ENCODE data around the gene CCDC66.
"Not testable (repeated sequence)": the region's sequence is repeated elsewhere in the genome, so short reads cannot be mapped to it uniquely, and the experiment has no call there.

CCDC66 gene

DNA sequence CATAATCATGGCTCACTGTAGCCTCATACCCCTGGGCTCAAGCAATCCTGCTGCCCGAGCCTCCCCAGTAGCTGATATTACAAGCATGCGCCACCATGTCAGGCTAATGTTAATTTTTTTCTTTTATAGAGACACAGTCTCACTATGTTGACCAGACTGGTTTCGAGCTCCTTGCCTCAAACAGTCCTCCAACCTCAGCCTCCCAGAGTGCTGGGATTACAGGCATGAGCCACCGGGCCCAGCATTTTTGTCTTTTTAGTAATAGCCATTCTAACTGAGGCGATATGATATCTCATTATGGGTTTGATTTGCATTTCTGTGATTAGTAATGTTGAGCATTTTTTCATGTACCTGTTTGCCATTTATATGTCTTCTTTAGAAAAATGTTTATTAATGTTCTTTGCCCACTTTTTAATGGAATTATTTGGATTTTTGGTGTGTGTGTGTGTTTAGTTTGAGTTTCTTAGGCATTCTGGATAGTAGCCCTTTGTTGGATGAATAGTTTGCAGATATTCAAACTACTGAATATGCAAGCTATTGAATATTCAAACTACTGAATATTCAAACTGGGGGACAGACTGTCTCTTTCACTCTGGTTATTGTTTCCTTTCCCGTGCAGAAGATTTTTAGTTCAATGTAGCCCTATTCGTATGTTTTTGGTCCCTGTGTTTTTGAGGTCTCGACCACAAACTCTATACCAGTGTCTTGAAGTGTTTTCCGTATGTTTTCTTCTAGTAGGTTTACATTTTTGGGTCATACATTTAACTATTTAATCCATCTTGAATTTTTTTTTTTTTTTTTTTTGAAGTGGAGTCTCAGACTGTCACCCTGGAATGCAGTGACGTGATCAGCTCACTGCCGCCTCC lies 39.2 kb downstream of the CCDC66 start:
- no peaks in the 10 kb centered on the region for H3K27me3 ChIP-seq (ENCODE audit: insufficient read depth, low read length)
- no peak overlapping the region for H3K4me3 ChIP-seq (ENCODE audit: low read length)
- H2AFZ ChIP-seq (ENCODE audit: low read depth, low read length), result no peak overlapping the region
- no peaks in the 10 kb centered on the region for H3K4me1 ChIP-seq (ENCODE audit: insufficient read depth, low read length)
- no peaks in the 10 kb centered on the region for H3K9me3 ChIP-seq (ENCODE audit: low read length)
- peaks cover 34% of the 10 kb centered on the region for H3K36me3 ChIP-seq (ENCODE audit: insufficient read depth, low read length)

DNA sequence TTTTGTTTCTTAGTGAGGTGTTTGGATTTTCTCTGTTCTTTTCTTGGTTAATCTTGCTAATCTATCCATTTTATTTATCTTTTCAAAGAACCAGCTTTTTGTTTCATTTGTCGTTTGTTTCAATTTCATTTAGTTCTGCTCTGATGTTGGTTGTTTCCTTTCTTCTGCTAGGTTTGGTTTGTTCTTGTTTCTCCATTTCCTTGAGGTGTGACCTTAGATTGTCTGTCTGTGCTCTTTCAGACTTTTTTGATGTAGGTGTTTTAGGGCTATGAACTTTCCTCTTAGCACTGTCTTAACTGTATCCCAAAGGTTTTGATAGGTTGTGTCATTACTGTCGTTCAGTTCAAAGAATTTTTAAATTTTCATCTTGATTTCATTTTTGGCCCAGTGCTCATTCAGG lies 51.5 kb downstream of the CCDC66 start:
- H3K4me3 ChIP-seq (ENCODE audit: low read length); H3K27me3 ChIP-seq (ENCODE audit: insufficient read depth, low read length); H2AFZ ChIP-seq (ENCODE audit: low read depth, low read length); H3K9me3 ChIP-seq (ENCODE audit: low read length); H3K4me1 ChIP-seq (ENCODE audit: insufficient read depth, low read length): not testable (repeated sequence)
- peaks cover 26% of the 10 kb centered on the region for H3K36me3 ChIP-seq (ENCODE audit: insufficient read depth, low read length)

DNA sequence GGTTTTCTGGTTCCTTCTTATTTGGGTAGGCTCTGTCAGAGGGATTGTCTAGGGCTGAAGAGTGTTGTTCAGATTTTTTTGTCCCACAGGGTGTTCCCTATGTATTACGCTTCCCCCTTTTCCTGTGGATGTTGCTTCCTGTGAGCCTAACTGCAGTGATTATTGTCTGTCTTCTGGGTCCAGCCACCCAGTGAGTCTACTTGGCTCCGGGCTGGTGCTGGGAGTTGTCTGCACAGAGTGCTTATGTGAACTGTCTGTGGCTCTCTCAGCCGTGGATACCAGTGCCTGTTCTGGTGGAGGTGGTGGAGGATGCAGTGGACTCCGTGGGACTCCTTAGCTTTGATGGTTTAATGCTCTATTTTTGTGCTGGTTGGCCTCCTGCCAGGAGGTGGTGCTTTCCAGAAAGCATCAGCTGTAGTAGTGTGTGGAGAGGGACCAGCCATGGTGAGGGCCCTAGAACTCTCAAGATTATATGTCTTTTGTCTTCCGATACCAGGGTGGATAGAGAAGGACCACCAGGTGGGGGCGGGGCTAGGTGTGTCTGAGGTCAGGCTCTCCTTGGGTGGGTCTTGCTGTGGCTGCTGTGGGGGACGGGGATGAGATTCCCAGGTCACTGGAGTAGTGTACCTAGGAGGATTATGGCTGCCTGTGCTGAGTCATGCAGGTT lies 53.8 kb downstream of the CCDC66 start:
- H3K27me3 ChIP-seq (ENCODE audit: insufficient read depth, low read length), result no peaks in the 10 kb centered on the region
- H3K4me1 ChIP-seq (ENCODE audit: insufficient read depth, low read length), result no peaks in the 10 kb centered on the region
- H3K36me3 ChIP-seq (ENCODE audit: insufficient read depth, low read length), result peaks cover 40% of the 10 kb centered on the region
- no peak overlapping the region for H2AFZ ChIP-seq (ENCODE audit: low read depth, low read length)
- peaks cover 10% of the 10 kb centered on the region for H3K9me3 ChIP-seq (ENCODE audit: low read length)
- H3K4me3 ChIP-seq (ENCODE audit: low read length), result no peak overlapping the region

DNA sequence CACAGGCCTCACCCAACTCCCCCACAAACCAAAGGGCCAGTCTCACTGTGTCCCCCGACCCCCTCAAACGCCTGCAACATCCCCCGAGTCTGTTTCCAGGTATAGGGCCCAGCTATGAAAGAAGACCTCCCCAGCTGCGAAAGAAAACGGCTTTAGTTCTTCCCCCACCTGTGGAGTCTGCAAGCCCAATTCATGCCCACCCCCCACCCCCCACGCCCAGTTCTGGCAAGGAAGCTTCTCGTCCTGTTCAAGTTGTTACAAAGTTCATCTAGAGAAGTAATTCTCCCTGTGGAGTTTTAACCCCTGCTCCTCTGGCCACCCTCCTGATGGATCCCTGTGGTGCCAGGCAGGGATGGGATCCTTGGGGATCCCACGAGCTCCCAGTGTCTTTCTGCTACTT lies 54.4 kb downstream of the CCDC66 start:
- H3K4me1 ChIP-seq (ENCODE audit: insufficient read depth, low read length), result no peaks in the 10 kb centered on the region
- H3K36me3 ChIP-seq (ENCODE audit: insufficient read depth, low read length), result peaks cover 40% of the 10 kb centered on the region
- no peak overlapping the region for H3K4me3 ChIP-seq (ENCODE audit: low read length)
- no peak overlapping the region for H2AFZ ChIP-seq (ENCODE audit: low read depth, low read length)
- H3K27me3 ChIP-seq (ENCODE audit: insufficient read depth, low read length), result no peaks in the 10 kb centered on the region
- peaks cover 4% of the 10 kb centered on the region for H3K9me3 ChIP-seq (ENCODE audit: low read length)

DNA sequence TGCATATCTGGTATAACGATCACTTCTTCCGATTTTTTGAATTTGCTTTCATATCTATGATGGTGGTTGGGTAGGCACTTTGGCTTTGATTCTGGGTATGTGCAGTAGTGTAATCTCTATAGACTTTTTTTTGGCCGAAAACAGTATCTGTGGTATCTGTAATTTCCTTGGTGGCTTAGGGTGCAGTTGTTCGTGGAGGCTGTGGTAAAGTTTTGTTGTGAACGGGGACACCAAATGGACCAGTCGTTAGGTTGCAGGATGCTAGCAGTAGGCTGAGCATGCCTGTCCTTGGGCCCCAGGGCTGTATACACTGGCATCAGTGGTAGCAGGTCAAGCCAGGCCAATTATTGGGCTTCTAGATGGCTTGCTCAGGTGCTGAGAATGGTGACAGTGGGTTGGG lies 55.2 kb downstream of the CCDC66 start:
- H3K9me3 ChIP-seq (ENCODE audit: low read length), result peaks cover 2% of the 10 kb centered on the region
- H2AFZ ChIP-seq (ENCODE audit: low read depth, low read length), result no peak overlapping the region
- no peaks in the 10 kb centered on the region for H3K27me3 ChIP-seq (ENCODE audit: insufficient read depth, low read length)
- H3K4me1 ChIP-seq (ENCODE audit: insufficient read depth, low read length), result no peaks in the 10 kb centered on the region
- H3K4me3 ChIP-seq (ENCODE audit: low read length), result no peak overlapping the region
- H3K36me3 ChIP-seq (ENCODE audit: insufficient read depth, low read length), result peaks cover 44% of the 10 kb centered on the region

DNA sequence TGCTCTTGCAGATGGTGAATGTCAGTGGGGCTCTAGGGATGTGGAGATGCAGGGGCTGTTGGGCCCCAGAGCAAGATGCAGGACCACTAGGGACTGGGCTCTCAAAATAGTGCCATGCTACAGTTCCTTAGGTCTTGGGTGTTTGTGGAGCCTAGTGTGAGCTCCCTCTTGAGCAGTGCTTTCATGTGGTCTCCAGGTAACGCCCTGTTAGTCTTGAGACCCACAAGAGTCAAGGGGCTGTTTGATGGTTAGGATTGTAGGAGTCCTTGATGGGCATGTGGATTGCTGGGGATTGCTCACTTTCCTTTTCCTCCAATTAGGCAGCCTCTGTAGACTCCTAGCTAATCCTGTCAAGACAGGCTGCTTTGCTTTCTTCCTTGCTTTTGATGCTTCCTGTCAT lies 56.0 kb downstream of the CCDC66 start:
- peaks cover 53% of the 10 kb centered on the region for H3K36me3 ChIP-seq (ENCODE audit: insufficient read depth, low read length)

DNA sequence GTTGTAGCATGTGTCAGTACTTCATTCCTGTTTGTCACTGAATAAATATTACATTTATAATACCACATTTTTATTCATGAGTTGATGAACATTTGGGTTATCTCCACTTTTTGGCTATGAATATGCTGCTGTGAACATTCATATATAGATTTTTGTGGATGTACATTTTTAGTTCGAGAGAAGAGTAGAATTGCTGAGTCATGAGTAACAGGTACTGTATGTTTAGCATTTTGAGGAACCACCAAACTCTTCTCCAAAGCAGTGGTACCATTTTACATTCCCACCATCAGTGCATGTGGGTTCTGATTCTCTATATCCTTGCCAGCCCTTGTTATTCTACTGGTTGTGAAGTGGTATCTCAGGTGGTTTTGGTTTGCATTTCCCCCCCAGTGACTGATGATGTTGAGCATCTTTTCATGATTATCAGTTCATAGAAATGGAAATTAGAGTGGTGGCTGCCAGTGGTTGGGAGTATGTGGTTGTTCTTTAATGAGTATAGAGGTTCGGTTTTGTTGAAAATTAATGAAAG lies 59.6 kb downstream of the CCDC66 start:
- Histone ChIP-seq H3K4me1 (ENCODE audit: insufficient read depth, low read length) (no peaks in the 10 kb centered on the region), H3K36me3 (ENCODE audit: insufficient read depth, low read length) (peaks cover 83% of the 10 kb centered on the region), H3K4me3 (ENCODE audit: low read length) (no peak overlapping the region), H3K27me3 (ENCODE audit: insufficient read depth, low read length) (no peaks in the 10 kb centered on the region), H2AFZ (ENCODE audit: low read depth, low read length) (no peak overlapping the region), H3K9me3 (ENCODE audit: low read length) (no peaks in the 10 kb centered on the region)

More for the DNA sequence above, 56.0 kb downstream of the CCDC66 start:
- Histone ChIP-seq H3K4me1 (ENCODE audit: insufficient read depth, low read length) (no peaks in the 10 kb centered on the region), H3K27me3 (ENCODE audit: insufficient read depth, low read length) (no peaks in the 10 kb centered on the region), H2AFZ (ENCODE audit: low read depth, low read length) (no peak overlapping the region), H3K9me3 (ENCODE audit: low read length) (peaks cover 2% of the 10 kb centered on the region), H3K4me3 (ENCODE audit: low read length) (no peak overlapping the region)

DNA sequence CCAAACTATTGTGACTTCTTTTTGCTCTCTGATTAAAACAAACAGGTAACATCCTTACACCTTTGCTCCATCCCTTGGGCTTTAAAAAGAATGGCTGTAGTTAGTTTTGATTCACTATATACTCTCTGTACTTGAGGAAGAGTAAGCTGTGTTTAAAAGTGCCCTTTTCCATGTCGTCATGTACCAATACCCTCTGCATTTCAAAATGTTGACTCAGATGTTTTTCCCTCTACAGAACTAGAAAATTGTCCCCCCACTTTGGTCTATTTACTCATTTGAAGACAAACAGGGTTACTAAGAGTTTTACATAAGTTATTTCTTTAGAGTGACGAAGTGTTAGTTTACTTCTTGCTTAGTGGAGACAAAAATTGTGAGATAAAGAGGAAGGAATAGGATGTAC lies 63.4 kb downstream of the CCDC66 start:
- Histone ChIP-seq H3K27me3 (ENCODE audit: insufficient read depth, low read length) (no peaks in the 10 kb centered on the region), H2AFZ (ENCODE audit: low read depth, low read length) (no peak overlapping the region), H3K4me1 (ENCODE audit: insufficient read depth, low read length) (no peaks in the 10 kb centered on the region), H3K9me3 (ENCODE audit: low read length) (no peaks in the 10 kb centered on the region), H3K4me3 (ENCODE audit: low read length) (no peak overlapping the region), H3K36me3 (ENCODE audit: insufficient read depth, low read length) (peaks cover 91% of the 10 kb centered on the region)

DNA sequence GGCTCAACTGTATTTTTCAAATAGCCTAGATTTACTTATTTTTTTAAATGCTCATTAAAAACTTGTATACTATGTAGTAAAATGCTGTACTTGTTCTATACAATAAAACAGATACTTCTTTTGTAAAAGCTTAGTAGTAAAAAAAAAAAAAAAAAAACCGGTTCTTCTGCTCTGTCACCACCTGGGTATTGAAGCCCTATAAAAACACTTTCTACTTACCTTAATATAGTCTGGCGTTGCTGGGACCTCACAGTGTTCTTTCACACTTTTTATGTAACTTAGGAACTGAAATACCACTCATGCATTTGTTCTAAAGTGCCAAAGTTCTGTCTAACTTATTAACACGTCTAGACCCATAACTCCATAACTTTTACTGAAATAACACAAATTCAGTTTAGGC lies 64.7 kb downstream of the CCDC66 start:
- no peak overlapping the region for H2AFZ ChIP-seq (ENCODE audit: low read depth, low read length)
- H3K4me3 ChIP-seq (ENCODE audit: low read length), result no peak overlapping the region
- H3K9me3 ChIP-seq (ENCODE audit: low read length), result no peaks in the 10 kb centered on the region
- H3K36me3 ChIP-seq (ENCODE audit: insufficient read depth, low read length), result peaks cover 90% of the 10 kb centered on the region
- no peaks in the 10 kb centered on the region for H3K4me1 ChIP-seq (ENCODE audit: insufficient read depth, low read length)
- no peaks in the 10 kb centered on the region for H3K27me3 ChIP-seq (ENCODE audit: insufficient read depth, low read length)

DNA sequence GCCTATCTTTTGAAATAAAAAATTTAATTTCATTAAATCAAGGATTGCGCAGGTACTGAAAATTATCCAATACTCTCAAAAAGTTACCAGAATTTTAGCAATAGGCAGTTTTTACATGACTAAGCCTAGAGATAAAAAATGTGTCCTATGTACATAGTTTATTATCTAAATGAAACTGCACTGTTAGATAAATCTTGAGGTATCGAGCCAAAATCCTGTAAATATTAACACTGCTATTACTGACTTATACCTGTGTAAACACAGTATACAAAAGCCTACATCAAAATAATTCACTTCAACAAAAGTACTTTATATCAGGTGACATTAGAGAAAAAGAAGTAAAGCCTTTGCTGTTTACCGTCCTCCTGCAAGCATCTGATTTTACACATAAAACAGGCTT lies 65.4 kb downstream of the CCDC66 start:
- no peak overlapping the region for H2AFZ ChIP-seq (ENCODE audit: low read depth, low read length)
- H3K27me3 ChIP-seq (ENCODE audit: insufficient read depth, low read length), result no peaks in the 10 kb centered on the region
- H3K4me3 ChIP-seq (ENCODE audit: low read length), result no peak overlapping the region
- H3K4me1 ChIP-seq (ENCODE audit: insufficient read depth, low read length), result no peaks in the 10 kb centered on the region
- H3K36me3 ChIP-seq (ENCODE audit: insufficient read depth, low read length), result peaks cover 87% of the 10 kb centered on the region
- no peaks in the 10 kb centered on the region for H3K9me3 ChIP-seq (ENCODE audit: low read length)

DNA sequence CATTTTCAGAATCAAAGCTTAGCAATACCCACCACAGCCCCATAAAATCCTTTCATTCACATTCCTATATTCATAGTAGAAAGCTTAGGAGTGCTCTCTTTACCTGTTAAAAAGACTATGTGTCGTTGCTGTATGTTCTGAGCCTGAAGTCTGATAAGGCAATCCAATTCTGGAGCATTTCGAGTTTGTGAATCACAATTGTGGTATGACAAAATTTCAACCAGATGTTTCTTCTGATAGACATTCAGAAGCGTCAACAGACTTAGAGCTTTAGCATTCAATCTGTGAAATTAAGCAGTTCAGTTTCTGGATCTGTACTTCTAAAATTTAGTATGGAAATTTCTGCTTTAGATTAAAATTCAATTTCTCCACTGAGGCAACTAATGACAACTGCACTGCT lies 67.8 kb downstream of the CCDC66 start:
- no peaks in the 10 kb centered on the region for H3K9me3 ChIP-seq (ENCODE audit: low read length)
- no peaks in the 10 kb centered on the region for H3K27me3 ChIP-seq (ENCODE audit: insufficient read depth, low read length)
- no peaks in the 10 kb centered on the region for H3K4me1 ChIP-seq (ENCODE audit: insufficient read depth, low read length)
- H3K4me3 ChIP-seq (ENCODE audit: low read length), result no peak overlapping the region
- H3K36me3 ChIP-seq (ENCODE audit: insufficient read depth, low read length), result peaks cover 82% of the 10 kb centered on the region
- H2AFZ ChIP-seq (ENCODE audit: low read depth, low read length), result no peak overlapping the region

DNA sequence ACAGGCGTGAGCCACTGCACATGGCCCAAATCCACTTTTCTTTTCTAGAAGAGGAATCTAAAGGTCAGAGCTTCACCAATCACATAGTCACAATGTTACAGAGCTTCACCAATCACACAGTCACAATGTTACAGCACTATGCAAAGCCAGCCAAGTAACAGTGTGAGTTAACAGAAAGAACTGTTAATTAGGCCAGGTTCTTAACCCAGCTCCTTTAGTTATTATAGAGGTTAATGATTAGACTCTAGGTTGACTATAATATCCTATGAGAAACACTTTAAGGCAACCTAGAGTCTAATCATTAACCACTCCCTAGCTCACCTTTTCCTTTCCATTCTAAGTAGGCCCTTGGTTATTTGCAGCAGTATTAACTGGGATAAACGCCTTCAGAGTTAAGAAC lies 72.1 kb downstream of the CCDC66 start:
- no peak overlapping the region for H3K4me3 ChIP-seq (ENCODE audit: low read length)
- no peaks in the 10 kb centered on the region for H3K27me3 ChIP-seq (ENCODE audit: insufficient read depth, low read length)
- H3K4me1 ChIP-seq (ENCODE audit: insufficient read depth, low read length), result no peaks in the 10 kb centered on the region
- peaks cover 61% of the 10 kb centered on the region for H3K36me3 ChIP-seq (ENCODE audit: insufficient read depth, low read length)
- no peak overlapping the region for H2AFZ ChIP-seq (ENCODE audit: low read depth, low read length)
- no peaks in the 10 kb centered on the region for H3K9me3 ChIP-seq (ENCODE audit: low read length)

DNA sequence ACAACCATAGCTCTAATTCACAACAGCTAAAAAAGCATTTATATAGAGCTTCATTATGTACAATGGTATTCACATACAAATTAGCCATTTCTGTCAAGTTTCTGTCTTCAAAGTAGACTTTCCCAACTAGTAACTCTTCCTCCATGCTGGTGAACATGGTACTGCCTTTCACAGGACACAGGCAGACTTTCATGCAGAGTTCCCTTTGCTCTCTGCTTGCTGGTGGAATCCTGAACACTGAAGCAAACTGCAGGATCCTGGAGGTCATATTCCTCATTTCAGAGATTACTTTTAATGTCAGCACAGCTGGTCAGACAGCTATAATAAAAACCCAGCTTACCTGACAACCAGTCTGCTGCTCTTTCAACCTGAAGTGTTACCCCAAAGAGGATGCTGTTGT lies 72.5 kb downstream of the CCDC66 start:
- H3K27me3 ChIP-seq (ENCODE audit: insufficient read depth, low read length), result no peaks in the 10 kb centered on the region
- H3K9me3 ChIP-seq (ENCODE audit: low read length), result no peaks in the 10 kb centered on the region
- no peaks in the 10 kb centered on the region for H3K4me1 ChIP-seq (ENCODE audit: insufficient read depth, low read length)
- no peak overlapping the region for H2AFZ ChIP-seq (ENCODE audit: low read depth, low read length)
- no peak overlapping the region for H3K4me3 ChIP-seq (ENCODE audit: low read length)
- peaks cover 61% of the 10 kb centered on the region for H3K36me3 ChIP-seq (ENCODE audit: insufficient read depth, low read length)

All from neuron (in vitro differentiated cells).